ENCODE measurements around the gene SH3PXD2A. TPM values are rescaled to one million over a fixed set of nuclear protein-coding genes. Genes with fewer than 3 reads are reported as not detected.
A peak's percentile ranks its signal among the peaks of the same experiment; 100 is the strongest.

SH3PXD2A gene
- total RNA-seq, 1 experiment from 2014 or later: 3.4 TPM

- DNase-seq (ENCODE audit: low read depth): no peak
Measured at GRCh38 chr10:103724771-103725170, 130.6 kb downstream of the SH3PXD2A start.

- no peak for DNase-seq (ENCODE audit: low read depth)
Measured at GRCh38 chr10:103724074-103724473, 131.3 kb downstream of the SH3PXD2A start.

- DNase-seq (ENCODE audit: low read depth): no peak
Measured at GRCh38 chr10:103723557-103723956, 131.8 kb downstream of the SH3PXD2A start.

- no peak for DNase-seq (ENCODE audit: low read depth)
Measured at GRCh38 chr10:103722632-103723031, 132.7 kb downstream of the SH3PXD2A start.

- DNase-seq (ENCODE audit: low read depth): no peak
Measured at GRCh38 chr10:103720964-103721335, 134.4 kb downstream of the SH3PXD2A start.

GRCh38 chr10:103720328-103720963, 134.9 kb downstream of the SH3PXD2A start:
- DNase-seq (ENCODE audit: low read depth): no peak

GRCh38 chr10:103719036-103719435, 136.3 kb downstream of the SH3PXD2A start:
- DNase-seq (ENCODE audit: low read depth): no peak

- no peak for DNase-seq (ENCODE audit: low read depth)
Measured at GRCh38 chr10:103718247-103718620, 137.1 kb downstream of the SH3PXD2A start.

- no peak for DNase-seq (ENCODE audit: low read depth)
Measured at GRCh38 chr10:103717341-103718246, 137.8 kb downstream of the SH3PXD2A start.

GRCh38 chr10:103716206-103717160, 138.9 kb downstream of the SH3PXD2A start:
- DNase-seq (ENCODE audit: low read depth): no peak

GRCh38 chr10:103715430-103715829, 139.9 kb downstream of the SH3PXD2A start:
- peak; percentile 51 for DNase-seq (ENCODE audit: low read depth)

- DNase-seq (ENCODE audit: low read depth): no peak
Measured at GRCh38 chr10:103714232-103714891, 141.0 kb downstream of the SH3PXD2A start.

- no peak for DNase-seq (ENCODE audit: low read depth)
Measured at GRCh38 chr10:103713676-103714075, 141.7 kb downstream of the SH3PXD2A start.

- DNase-seq (ENCODE audit: low read depth): peak; percentile 62
Measured at GRCh38 chr10:103712898-103713498, 142.4 kb downstream of the SH3PXD2A start.

- DNase-seq (ENCODE audit: low read depth): no peak
Measured at GRCh38 chr10:103712146-103712545, 143.2 kb downstream of the SH3PXD2A start.

GRCh38 chr10:103711351-103711994, 143.9 kb downstream of the SH3PXD2A start:
- DNase-seq (ENCODE audit: low read depth): no peak

- peak; percentile 42 for DNase-seq (ENCODE audit: low read depth)
Measured at GRCh38 chr10:103710490-103710889, 144.9 kb downstream of the SH3PXD2A start.

- DNase-seq (ENCODE audit: low read depth): peak; percentile 55
Measured at GRCh38 chr10:103709341-103709920, 145.9 kb downstream of the SH3PXD2A start.

GRCh38 chr10:103708627-103709288, 146.6 kb downstream of the SH3PXD2A start:
- DNase-seq (ENCODE audit: low read depth): no peak
